NCI-H345 treated with DMSO at 0.1 percent for 48 hours (cell line): ENCODE data around the gene SPATA13.
"Not testable (repeated sequence)": the region's sequence is repeated elsewhere in the genome, so short reads cannot be mapped to it uniquely, and the experiment has no call there.

Experiments
- DNase-seq: peaks from one replicate; lab custom pipeline; 2025; ENCODE audit not compliant: unreplicated experiment; lab: John Stamatoyannopoulos, UW

Gene SPATA13

DNA sequence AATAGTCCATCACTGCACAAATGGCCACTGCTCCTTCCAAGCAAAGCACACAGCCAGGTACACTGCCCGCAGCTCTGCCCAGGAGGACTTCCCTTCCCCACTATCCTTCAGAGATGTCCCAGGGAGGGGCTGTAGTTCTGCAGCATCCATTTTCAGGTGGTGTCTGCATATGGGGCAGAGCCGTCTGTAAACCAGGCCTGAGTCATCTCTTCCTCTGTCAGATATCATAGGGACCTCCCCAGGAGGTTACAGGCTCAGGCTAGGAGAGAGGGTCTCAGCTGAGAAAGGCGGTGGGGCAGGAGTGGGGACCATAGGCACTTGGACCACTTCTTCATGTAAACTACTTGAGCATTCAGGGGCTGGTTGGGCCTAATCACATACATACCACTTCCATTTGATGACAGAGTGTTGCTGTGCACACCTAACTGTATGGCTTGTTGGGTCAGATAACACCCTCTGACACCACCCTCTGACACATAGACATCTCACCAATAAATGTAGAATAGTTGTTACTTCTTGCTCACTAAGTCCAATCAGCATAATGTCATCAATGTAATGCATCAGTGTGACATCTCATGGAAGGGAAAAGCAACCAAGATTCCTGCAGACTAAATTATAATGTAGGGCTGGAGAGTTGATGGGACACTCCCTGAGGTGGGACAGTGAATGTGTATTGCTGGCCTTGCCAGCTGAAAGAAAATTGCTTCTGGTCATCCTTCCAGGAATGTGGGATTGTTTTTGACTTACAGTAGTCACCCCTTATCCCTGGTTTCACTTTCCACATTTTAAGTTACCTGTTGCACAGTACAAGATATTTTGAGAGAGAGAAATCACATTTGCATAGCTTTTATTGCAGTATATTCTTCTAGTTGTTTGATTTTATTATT lies 189.5 kb downstream of the SPATA13 start:
- DNase-seq, result not testable (repeated sequence)

GRCh38 chr13:24351423-24351822 lies 190.9 kb downstream of the SPATA13 start:
- no peak for DNase-seq

- no peak for DNase-seq
Observed at GRCh38 chr13:24353736-24354135, 193.2 kb downstream of the SPATA13 start.

GRCh38 chr13:24355103-24355502 lies 194.6 kb downstream of the SPATA13 start:
- DNase-seq, result no peak

GRCh38 chr13:24356270-24356669 lies 195.8 kb downstream of the SPATA13 start:
- no peak for DNase-seq
